Type B pancreatic cell (in vitro differentiated cells): ENCODE measurements around the gene TBCK. TPM values are rescaled to one million over a fixed set of nuclear protein-coding genes. Genes with fewer than 3 reads are reported as not detected.

Experiments used
- DNase-seq: peaks from one replicate; pipeline ENCODE4 v3.0.0; 2021; ENCODE audit warnings: mixed read lengths; ENCODE audit not compliant: unreplicated experiment; ENCODE audit errors: extremely low spot score
- H3K27ac Mint-ChIP-seq: 2 replicates; pipeline ENCODE4 v1.8.0; 2021; ENCODE audit warnings: mild to moderate bottlenecking, mixed read lengths
- H3K27me3 Mint-ChIP-seq: 2 replicates; pipeline ENCODE4 v1.8.0; 2021; ENCODE audit warnings: mixed read lengths
- H3K36me3 Mint-ChIP-seq: 2 replicates; pipeline ENCODE4 v1.8.0; 2021; ENCODE audit warnings: mixed read lengths
- H3K4me1 Mint-ChIP-seq: one replicate; pipeline ENCODE4 v1.8.0; 2021; ENCODE audit warnings: mixed read lengths; ENCODE audit not compliant: unreplicated experiment
- H3K4me3 Mint-ChIP-seq: 2 replicates; pipeline ENCODE4 v1.8.0; 2021; ENCODE audit warnings: mild to moderate bottlenecking, mixed read lengths
- H3K9me3 Mint-ChIP-seq: 2 replicates; pipeline ENCODE4 v1.8.0; 2021; ENCODE audit warnings: mixed read lengths
- total RNA-seq: library from RNA; stranded (reverse); gene quantifications from 2 replicates; pipeline ENCODE4 v1.2.1, GENCODE V29; 2021; ENCODE audit warnings: low replicate concordance
- TF ChIP-seq, protein P1 (sequence below): fragments of 200-600 bp; sonication (generic); conservative IDR thresholded peaks from 2 replicates; pipeline ENCODE4 v1.5.0; 2021; ENCODE audit warnings: antibody characterized with exemption, mild to moderate bottlenecking

The TBCK gene
- total RNA-seq, 1 donor from 2014 or later = 59.8 TPM

DNA sequence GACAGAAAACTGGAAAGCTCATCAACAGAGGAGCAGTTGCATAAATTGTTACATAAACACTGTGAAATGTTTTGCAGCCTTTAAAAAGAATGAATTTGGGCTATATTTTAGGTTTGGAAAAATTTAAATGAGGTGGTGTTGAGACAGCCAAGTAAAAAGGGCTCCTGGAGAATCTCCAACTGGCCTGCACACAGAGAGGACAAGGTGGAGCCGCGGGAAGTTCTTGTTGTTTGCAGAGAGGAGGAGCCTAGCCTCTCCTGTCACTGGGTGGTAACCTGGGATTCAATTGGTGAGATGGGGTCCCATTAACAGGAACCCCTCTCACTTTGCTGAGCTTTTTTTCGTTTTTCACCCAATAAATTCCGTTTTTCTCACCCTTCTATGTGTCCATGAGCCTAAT, 39.2 kb upstream of the TBCK start:
- DNase-seq = no peak
- Mint-ChIP-seq H3K9me3 (no peaks in the 10 kb centered on the region), H3K4me1 (no peaks in the 10 kb centered on the region), H3K4me3 (no peak overlapping the region), H3K27ac (no peak overlapping the region), H3K36me3 (peaks cover 3% of the 10 kb centered on the region), H3K27me3 (no peaks in the 10 kb centered on the region)
- TF ChIP-seq, protein P1, sequence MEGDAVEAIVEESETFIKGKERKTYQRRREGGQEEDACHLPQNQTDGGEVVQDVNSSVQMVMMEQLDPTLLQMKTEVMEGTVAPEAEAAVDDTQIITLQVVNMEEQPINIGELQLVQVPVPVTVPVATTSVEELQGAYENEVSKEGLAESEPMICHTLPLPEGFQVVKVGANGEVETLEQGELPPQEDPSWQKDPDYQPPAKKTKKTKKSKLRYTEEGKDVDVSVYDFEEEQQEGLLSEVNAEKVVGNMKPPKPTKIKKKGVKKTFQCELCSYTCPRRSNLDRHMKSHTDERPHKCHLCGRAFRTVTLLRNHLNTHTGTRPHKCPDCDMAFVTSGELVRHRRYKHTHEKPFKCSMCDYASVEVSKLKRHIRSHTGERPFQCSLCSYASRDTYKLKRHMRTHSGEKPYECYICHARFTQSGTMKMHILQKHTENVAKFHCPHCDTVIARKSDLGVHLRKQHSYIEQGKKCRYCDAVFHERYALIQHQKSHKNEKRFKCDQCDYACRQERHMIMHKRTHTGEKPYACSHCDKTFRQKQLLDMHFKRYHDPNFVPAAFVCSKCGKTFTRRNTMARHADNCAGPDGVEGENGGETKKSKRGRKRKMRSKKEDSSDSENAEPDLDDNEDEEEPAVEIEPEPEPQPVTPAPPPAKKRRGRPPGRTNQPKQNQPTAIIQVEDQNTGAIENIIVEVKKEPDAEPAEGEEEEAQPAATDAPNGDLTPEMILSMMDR = no peak

DNA sequence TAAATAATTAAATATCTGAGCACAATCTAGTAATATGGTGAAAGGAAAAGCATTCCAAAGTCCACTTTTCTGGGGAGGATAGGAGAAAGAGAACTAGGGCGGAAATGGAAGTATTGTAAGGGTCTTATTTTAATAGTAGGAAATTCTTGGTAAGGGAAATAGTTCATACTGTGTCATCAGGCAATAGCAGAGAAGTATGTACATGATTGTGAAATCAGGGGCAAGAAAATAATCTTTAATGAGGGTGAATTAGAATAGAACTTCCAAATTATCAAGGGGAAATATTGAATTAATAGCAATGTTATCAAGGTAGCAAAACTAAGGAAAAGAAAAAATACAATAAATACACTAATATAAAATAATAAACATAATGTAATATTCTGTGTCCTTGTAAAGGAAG, 37.8 kb upstream of the TBCK start:
- Mint-ChIP-seq H3K27ac (no peak overlapping the region), H3K4me3 (no peak overlapping the region)

DNA sequence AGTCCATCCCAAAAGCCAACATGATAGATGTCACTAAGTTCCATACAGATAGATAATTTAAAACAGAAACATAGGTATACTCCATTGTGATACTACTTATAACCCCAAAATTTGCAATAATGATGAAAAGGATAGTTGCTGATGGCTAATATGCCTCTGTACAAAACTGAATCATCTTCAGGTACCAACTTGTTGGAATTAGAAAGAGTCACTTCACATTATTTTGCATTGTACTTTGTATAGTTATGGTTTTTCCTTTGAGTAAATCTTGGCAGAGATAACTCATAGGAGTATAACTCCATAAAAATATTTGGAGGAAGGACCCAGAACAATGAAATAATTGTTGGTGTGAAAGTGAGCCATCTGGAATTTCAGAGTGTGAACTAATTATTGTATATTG, 35.0 kb upstream of the TBCK start:
- no peak overlapping the region for H3K4me3 Mint-ChIP-seq
- H3K27ac Mint-ChIP-seq = no peak overlapping the region
- DNase-seq = no peak
- H3K36me3 Mint-ChIP-seq = peaks cover 8% of the 10 kb centered on the region
- TF ChIP-seq, protein P1 = no peak
- no peaks in the 10 kb centered on the region for H3K4me1 Mint-ChIP-seq
- H3K9me3 Mint-ChIP-seq = no peaks in the 10 kb centered on the region
- no peaks in the 10 kb centered on the region for H3K27me3 Mint-ChIP-seq

More for the DNA sequence above, 37.8 kb upstream of the TBCK start:
- DNase-seq = no peak
- H3K9me3 Mint-ChIP-seq = no peaks in the 10 kb centered on the region
- no peaks in the 10 kb centered on the region for H3K4me1 Mint-ChIP-seq
- no peaks in the 10 kb centered on the region for H3K27me3 Mint-ChIP-seq
- peaks cover 8% of the 10 kb centered on the region for H3K36me3 Mint-ChIP-seq
- TF ChIP-seq, protein P1 = no peak

DNA sequence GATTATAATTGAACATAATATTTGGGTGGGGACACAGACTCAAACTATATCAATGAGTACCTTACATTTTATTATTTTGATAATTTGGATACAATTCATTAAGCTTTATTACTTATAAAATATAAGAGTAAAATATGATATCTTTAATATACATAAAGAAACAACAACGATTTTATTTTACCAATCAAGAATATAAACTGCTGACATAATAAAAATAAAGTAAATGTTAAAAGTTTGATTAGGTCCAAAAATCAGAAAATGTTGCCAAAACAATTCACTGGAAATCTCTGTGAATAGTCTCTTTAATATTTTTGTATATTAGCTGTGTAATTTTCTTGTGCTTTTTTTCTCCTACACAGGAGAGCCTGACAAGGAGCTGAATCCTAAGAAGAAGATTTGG, 31.2 kb upstream of the TBCK start:
- Mint-ChIP-seq H3K4me3 (no peak overlapping the region), H3K9me3 (no peaks in the 10 kb centered on the region), H3K27ac (no peak overlapping the region), H3K27me3 (no peaks in the 10 kb centered on the region), H3K36me3 (peaks cover 15% of the 10 kb centered on the region), H3K4me1 (peaks cover 5% of the 10 kb centered on the region)
- TF ChIP-seq, protein P1 = no peak
- no peak for DNase-seq

DNA sequence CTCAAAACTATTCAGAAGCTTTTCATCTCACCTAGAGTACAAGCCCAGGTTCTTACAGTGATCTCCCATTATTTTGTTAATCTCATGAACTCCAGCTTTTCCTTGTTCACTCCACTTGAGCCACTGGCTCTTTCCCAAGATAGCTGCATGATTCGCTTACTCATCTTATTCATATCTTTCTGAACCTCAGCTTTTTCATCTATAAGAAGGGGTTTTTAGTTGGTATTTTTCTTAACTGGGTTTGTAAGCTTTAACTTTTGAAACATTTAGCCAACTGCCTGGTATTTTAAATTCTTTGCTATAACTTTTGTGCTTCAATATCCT, 28.6 kb upstream of the TBCK start:
- H3K27me3 Mint-ChIP-seq = no peaks in the 10 kb centered on the region
- no peak overlapping the region for H3K27ac Mint-ChIP-seq
- peaks cover 5% of the 10 kb centered on the region for H3K4me1 Mint-ChIP-seq

More for the DNA sequence above, 28.6 kb upstream of the TBCK start:
- Mint-ChIP-seq H3K36me3 (peaks cover 36% of the 10 kb centered on the region), H3K4me3 (no peak overlapping the region), H3K9me3 (peaks cover 7% of the 10 kb centered on the region)
- TF ChIP-seq, protein P1 = no peak
- no peak for DNase-seq
